Lung microvascular endothelial cell (primary cell): ENCODE results near the gene ARID1A. TPM values are rescaled to one million over a fixed set of nuclear protein-coding genes. Genes with fewer than 3 reads are reported as not detected.

Source experiments
- DNase-seq, 2 donors: peaks; one replicate each; pipeline versions ENCODE4 v3.0.0 to v3.0.0-alpha.2; 2010; ENCODE audit warnings: low read depth in 2 of 2
- total RNA-seq: library from RNA; depleted of rRNA; stranded (reverse); fragments of >200 nt; gene quantifications from 2 replicates; pipeline ENCODE4 v1.2.1, GENCODE V29; 2014

ARID1A gene
- total RNA-seq, 1 donor from 2014 or later, result 9.5 TPM

GRCh38 chr1:26826261-26827105 lies 130.7 kb downstream of the ARID1A start, which contains the start of gene ZDHHC18:
TSS of gene ZDHHC18 (plus strand) at chr1:26826688. CDS start at chr1:26826805, 117 bp downstream.
- DNase-seq, result peak; percentile 56 to 68

- no peak for DNase-seq
Measured at GRCh38 chr1:26827106-26827604, 131.3 kb downstream of the ARID1A start.

- no peak for DNase-seq
Measured at GRCh38 chr1:26827663-26828062, 131.8 kb downstream of the ARID1A start.

- DNase-seq, result no peak
Measured at GRCh38 chr1:26828411-26828991, 132.7 kb downstream of the ARID1A start.

DNA sequence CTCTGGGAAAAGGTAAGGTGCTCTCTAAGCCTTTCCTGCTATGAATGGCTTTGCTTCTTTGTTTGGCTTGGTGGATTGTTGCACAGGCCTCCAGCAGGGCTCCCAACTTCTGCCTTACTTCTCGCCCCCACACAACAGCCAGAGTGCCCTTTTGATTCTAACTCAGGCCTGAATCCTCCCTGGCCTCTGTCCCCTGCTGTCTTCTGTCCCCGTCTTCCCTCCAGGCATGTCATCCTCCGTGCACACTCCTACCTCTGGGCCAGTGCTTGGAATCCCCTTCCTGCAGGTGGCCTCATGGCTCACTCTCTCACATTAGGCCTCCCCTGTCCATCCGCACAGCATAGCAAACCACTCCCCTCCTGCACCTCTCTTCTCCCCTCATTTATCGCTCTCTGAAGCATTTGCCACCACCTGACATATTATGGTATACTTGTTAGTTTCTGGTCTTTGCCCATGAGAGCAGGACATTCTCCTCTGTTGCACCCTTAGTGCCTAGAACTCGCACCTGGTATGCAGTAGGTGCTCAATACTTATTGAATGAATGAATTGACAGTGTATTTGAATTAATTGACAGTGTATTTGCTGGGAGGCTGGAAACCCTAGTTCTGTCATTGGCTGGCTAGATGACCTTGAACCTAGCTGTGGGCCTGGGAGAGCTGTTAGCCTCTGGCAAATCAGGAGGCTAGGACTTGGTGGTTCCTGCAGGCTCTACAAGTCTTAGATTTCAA lies 133.5 kb downstream of the ARID1A start:
- DNase-seq, result no peak

DNA sequence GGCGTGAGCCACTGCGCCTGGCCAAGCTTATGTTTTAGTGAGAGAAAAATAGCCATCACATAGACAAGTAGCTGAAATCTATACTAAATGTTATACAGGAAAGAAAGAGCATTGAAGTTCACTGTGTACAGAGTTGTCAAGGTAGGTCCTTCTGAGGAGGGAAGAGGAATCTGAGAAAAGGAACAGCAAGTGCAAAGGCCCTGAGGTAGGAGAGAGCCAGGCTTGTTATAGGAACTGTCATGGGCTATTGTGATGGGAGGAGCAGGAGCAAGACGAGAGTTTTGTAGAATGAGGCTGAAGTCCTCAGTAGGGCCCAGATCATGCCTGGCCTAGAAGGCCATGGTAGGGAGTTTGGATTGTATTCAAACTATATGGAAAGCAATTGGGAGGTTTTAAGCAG lies 135.2 kb downstream of the ARID1A start:
- DNase-seq, result no peak

Other genes with a start within 250 kb of the ARID1A start
- 70.4 and 173 TPM in 2 replicates for gene HMGN2, start 223.6 kb upstream of the ARID1A start, total RNA-seq
- gene RPS6KA1, start 166.3 kb upstream of the ARID1A start, total RNA-seq, result 10.9 and 12.0 TPM in 2 replicates
- 5.0 and 7.1 TPM in 2 replicates for gene PIGV, start 91.9 kb downstream of the ARID1A start, total RNA-seq
- gene ZDHHC18, start 130.7 kb downstream of the ARID1A start, total RNA-seq, result 3.3 and 4.2 TPM in 2 replicates
- 0.22 TPM in 1 of 2 replicates, not detected in the other for gene SFN, start 167.1 kb downstream of the ARID1A start, total RNA-seq
- gene GPN2, start 194.3 kb downstream of the ARID1A start, total RNA-seq, result 6.8 and 8.3 TPM in 2 replicates
- 7.6 and 10.3 TPM in 2 replicates for gene GPATCH3, start 204.5 kb downstream of the ARID1A start, total RNA-seq
- not detected in 2 replicates for gene NR0B2, start 218.0 kb downstream of the ARID1A start, total RNA-seq
- gene NUDC, start 225.7 kb downstream of the ARID1A start, total RNA-seq, result 17.4 and 18.5 TPM in 2 replicates